Osteoblast (primary cell): ENCODE data around the gene PIEZO1. TPM values are rescaled to one million over a fixed set of nuclear protein-coding genes. Genes with fewer than 3 reads are reported as not detected.

ENCODE experiments used
- DNase-seq: peaks from one replicate; pipeline ENCODE4 v3.0.0; 2011; ENCODE audit warnings: low spot score, mixed read lengths; ENCODE audit not compliant: insufficient read length; ENCODE audit errors: missing footprints
- H2AFZ ChIP-seq: 2 replicates; pipeline ENCODE4 v1.6.0; 2011; ENCODE audit warnings: mild to moderate bottlenecking, low read length
- H3K27ac ChIP-seq: 2 replicates; pipeline ENCODE4 v1.5.1; 2011; ENCODE audit warnings: mild to moderate bottlenecking, low read depth, low read length, moderate library complexity
- H3K27me3 ChIP-seq: 2 replicates; pipeline ENCODE4 v1.6.0; 2012; ENCODE audit warnings: mild to moderate bottlenecking, control low read depth, inconsistent platforms, low read length, moderate library complexity; ENCODE audit not compliant: insufficient read depth
- H3K36me3 ChIP-seq: 2 replicates; pipeline ENCODE4 v1.5.1; 2011; ENCODE audit warnings: mild to moderate bottlenecking, low read length, control low read depth, moderate library complexity; ENCODE audit not compliant: insufficient read depth
- H3K4me1 ChIP-seq: 2 replicates; pipeline ENCODE4 v1.5.1; 2011; ENCODE audit warnings: mild to moderate bottlenecking, low read length, control low read depth, moderate library complexity; ENCODE audit not compliant: insufficient read depth
- H3K4me2 ChIP-seq: 2 replicates; pipeline ENCODE4 v1.6.0; 2011; ENCODE audit warnings: mild to moderate bottlenecking, low read length; ENCODE audit not compliant: insufficient read depth
- H3K4me3 ChIP-seq: fragments of 200-600 bp; sonication (generic); 3 replicates; pipeline ENCODE4 v1.5.1; 2012; ENCODE audit warnings: mild to moderate bottlenecking, low read length, inconsistent platforms; ENCODE audit not compliant: insufficient read depth
- H3K79me2 ChIP-seq: 2 replicates; pipeline ENCODE4 v1.6.0; 2012; ENCODE audit warnings: mild to moderate bottlenecking, low read length, control low read depth, inconsistent platforms; ENCODE audit not compliant: insufficient read depth
- H3K9me3 ChIP-seq: 2 replicates; pipeline ENCODE4 v1.5.1; 2011; ENCODE audit warnings: low read depth, low read length, control low read depth
- H4K20me1 ChIP-seq: 2 replicates; pipeline ENCODE4 v1.6.0; 2012; ENCODE audit warnings: mild to moderate bottlenecking, low read length, control low read depth; ENCODE audit not compliant: insufficient read depth
- CTCF ChIP-seq: IDR thresholded peaks from 2 replicates; pipeline ENCODE4 v1.5.1; 2011; ENCODE audit warnings: mild to moderate bottlenecking, low read depth, low read length, moderate library complexity; ENCODE audit errors: extremely low read depth
- total RNA-seq: library from RNA; depleted of rRNA; stranded (reverse); fragments of >200 nt; gene quantifications from 2 replicates; pipeline ENCODE4 v1.2.3, GENCODE V29; 2012

PIEZO1 gene
- total RNA-seq, 1 donor, result 207 TPM

- Histone ChIP-seq H3K4me1 (peaks cover 49% of the 10 kb centered on the region), H3K4me2 (no peak overlapping the region), H3K27ac (no peak overlapping the region), H2AFZ (no peak overlapping the region), H4K20me1 (peaks cover 82% of the 10 kb centered on the region), H3K4me3 (no peak overlapping the region), H3K79me2 (peaks cover 98% of the 10 kb centered on the region), H3K27me3 (no peaks in the 10 kb centered on the region), H3K9me3 (no peaks in the 10 kb centered on the region), H3K36me3 (no peaks in the 10 kb centered on the region)
- peak; percentile 89 for DNase-seq
- TF ChIP-seq CTCF, result no peak
Measured at GRCh38 chr16:88766975-88767374, 18.0 kb downstream of the PIEZO1 start.

- peak; percentile 98 for DNase-seq
- H3K79me2 ChIP-seq, result peaks cover 100% of the 10 kb centered on the region
- H3K4me2 ChIP-seq, result no peak overlapping the region
- no peak overlapping the region for H3K4me3 ChIP-seq
- H4K20me1 ChIP-seq, result peaks cover 80% of the 10 kb centered on the region
- peaks cover 32% of the 10 kb centered on the region for H3K4me1 ChIP-seq
- H3K27ac ChIP-seq, result peak overlapping the region; percentile 17
- H2AFZ ChIP-seq, result no peak overlapping the region
- no peak for TF ChIP-seq CTCF
- no peaks in the 10 kb centered on the region for H3K27me3 ChIP-seq
- no peaks in the 10 kb centered on the region for H3K9me3 ChIP-seq
- no peaks in the 10 kb centered on the region for H3K36me3 ChIP-seq
Measured at GRCh38 chr16:88764913-88765349, 20.1 kb downstream of the PIEZO1 start.

- Histone ChIP-seq H3K27ac (no peak overlapping the region), H3K36me3 (peaks cover 2% of the 10 kb centered on the region), H2AFZ (no peak overlapping the region), H3K79me2 (peaks cover 100% of the 10 kb centered on the region), H3K9me3 (no peaks in the 10 kb centered on the region), H3K4me1 (peaks cover 27% of the 10 kb centered on the region), H3K4me3 (no peak overlapping the region), H4K20me1 (peaks cover 81% of the 10 kb centered on the region), H3K27me3 (no peaks in the 10 kb centered on the region), H3K4me2 (no peak overlapping the region)
- no peak for DNase-seq
- no peak for TF ChIP-seq CTCF
Measured at GRCh38 chr16:88764080-88764479, 20.9 kb downstream of the PIEZO1 start.

- H2AFZ ChIP-seq, result no peak overlapping the region
- no peaks in the 10 kb centered on the region for H3K27me3 ChIP-seq
- H3K4me2 ChIP-seq, result no peak overlapping the region
- H4K20me1 ChIP-seq, result peaks cover 81% of the 10 kb centered on the region
- peaks cover 27% of the 10 kb centered on the region for H3K4me1 ChIP-seq
- H3K4me3 ChIP-seq, result no peak overlapping the region
- H3K36me3 ChIP-seq, result peaks cover 7% of the 10 kb centered on the region
- DNase-seq, result peak; percentile 87
- no peak overlapping the region for H3K27ac ChIP-seq
- TF ChIP-seq CTCF, result no peak
- H3K9me3 ChIP-seq, result no peaks in the 10 kb centered on the region
- peaks cover 100% of the 10 kb centered on the region for H3K79me2 ChIP-seq
Measured at GRCh38 chr16:88763502-88764053, 21.4 kb downstream of the PIEZO1 start.
